HFFc6 (cell line): ENCODE measurements around the gene ITFG1. TPM values are rescaled to one million over a fixed set of nuclear protein-coding genes. Genes with fewer than 3 reads are reported as not detected.

Experiments
- DNase-seq: peaks from one replicate; pipeline ENCODE4 v3.0.0-alpha.2; 2018
- H3K27ac Mint-ChIP-seq: 2 replicates; pipeline ENCODE4 v1.8.0; 2020; ENCODE audit warnings: mild to moderate bottlenecking, mixed read lengths
- H3K27me3 Mint-ChIP-seq: 2 replicates; pipeline ENCODE4 v1.8.0; 2021; ENCODE audit warnings: mild to moderate bottlenecking, moderate library complexity, mixed read lengths; ENCODE audit not compliant: insufficient read depth
- H3K36me3 Mint-ChIP-seq: 2 replicates; pipeline ENCODE4 v1.8.0; 2021; ENCODE audit warnings: low read depth, mixed read lengths
- H3K4me1 Mint-ChIP-seq: 2 replicates; pipeline ENCODE4 v1.8.0; 2020; ENCODE audit warnings: low read depth, mixed read lengths
- H3K4me3 Mint-ChIP-seq: 2 replicates; pipeline ENCODE4 v1.8.0; 2020; ENCODE audit warnings: mild to moderate bottlenecking, moderate library complexity, mixed read lengths
- H3K9me3 Mint-ChIP-seq: 2 replicates; pipeline ENCODE4 v1.8.0; 2020; ENCODE audit warnings: mild to moderate bottlenecking, mixed read lengths
- CTCF ChIP-seq: fragments of 200-600 bp; sonication (generic); IDR thresholded peaks from 2 replicates; pipeline ENCODE4 v1.5.0; 2021; ENCODE audit warnings: antibody characterized with exemption, mild to moderate bottlenecking
- total RNA-seq, 6 experiments: library from RNA; stranded (reverse); fragmentation: NEBNext Ultra II Directional; extraction: Animal tissue kit (Norgen Biotek cat#: 25700); gene quantifications; 2 replicates in 1 of 6; 3 replicates in 5 of 6; pipeline ENCODE4 v1.2.3, GENCODE V29; 2021

Gene ITFG1
- total RNA-seq, 6 experiments from 2014 or later: 65.4 to 96.9 (median 79.4) TPM

GRCh38 chr16:47463771-47464624, 3.1 kb upstream of the ITFG1 start:
- Mint-ChIP-seq H3K36me3 (peaks cover 26% of the 10 kb centered on the region), H3K4me3 (no peak overlapping the region), H3K4me1 (peaks cover 77% of the 10 kb centered on the region), H3K27ac (no peak overlapping the region), H3K27me3 (peaks cover 4% of the 10 kb centered on the region), H3K9me3 (no peaks in the 10 kb centered on the region)
- no peak for DNase-seq
- no peak for TF ChIP-seq CTCF

GRCh38 chr16:47461598-47462266, 869 bp upstream of the ITFG1 start:
- peak overlapping the region; percentile 99 for H3K4me3 Mint-ChIP-seq
- DNase-seq: peak; percentile 31
- H3K9me3 Mint-ChIP-seq: no peaks in the 10 kb centered on the region
- TF ChIP-seq CTCF: no peak
- peak overlapping the region; percentile 96 for H3K27ac Mint-ChIP-seq
- H3K4me1 Mint-ChIP-seq: peaks cover 71% of the 10 kb centered on the region
- peaks cover 4% of the 10 kb centered on the region for H3K27me3 Mint-ChIP-seq
- H3K36me3 Mint-ChIP-seq: peaks cover 31% of the 10 kb centered on the region

GRCh38 chr16:47460359-47460710, 528 bp downstream of the ITFG1 start:
- H3K9me3 Mint-ChIP-seq: no peaks in the 10 kb centered on the region
- peak overlapping the region; percentile 99 for H3K4me3 Mint-ChIP-seq
- H3K27ac Mint-ChIP-seq: peak overlapping the region; percentile 96
- no peak for DNase-seq
- H3K36me3 Mint-ChIP-seq: peaks cover 27% of the 10 kb centered on the region
- no peak for TF ChIP-seq CTCF
- peaks cover 59% of the 10 kb centered on the region for H3K4me1 Mint-ChIP-seq
- peaks cover 4% of the 10 kb centered on the region for H3K27me3 Mint-ChIP-seq

- H3K4me1 Mint-ChIP-seq: peaks cover 52% of the 10 kb centered on the region
- TF ChIP-seq CTCF: no peak
Observed at GRCh38 chr16:47459603-47460002, 1.3 kb downstream of the ITFG1 start.

GRCh38 chr16:47458331-47458730, 2.5 kb downstream of the ITFG1 start:
- H3K9me3 Mint-ChIP-seq: no peaks in the 10 kb centered on the region
- no peak overlapping the region for H3K27ac Mint-ChIP-seq
- peaks cover 4% of the 10 kb centered on the region for H3K27me3 Mint-ChIP-seq
- H3K4me3 Mint-ChIP-seq: no peak overlapping the region
- no peak for DNase-seq
- H3K36me3 Mint-ChIP-seq: peaks cover 25% of the 10 kb centered on the region
- no peak for TF ChIP-seq CTCF
- H3K4me1 Mint-ChIP-seq: peaks cover 39% of the 10 kb centered on the region

More at GRCh38 chr16:47459603-47460002, 1.3 kb downstream of the ITFG1 start:
- DNase-seq: no peak
- Mint-ChIP-seq H3K27me3 (peaks cover 4% of the 10 kb centered on the region), H3K9me3 (no peaks in the 10 kb centered on the region), H3K4me3 (peak overlapping the region; percentile 99), H3K36me3 (peaks cover 25% of the 10 kb centered on the region), H3K27ac (peak overlapping the region; percentile 96)
